ENCODE data around the gene HIGD2B.
A peak's percentile ranks its signal among the peaks of the same experiment; 100 is the strongest.
"Not testable (repeated sequence)": the region's sequence is repeated elsewhere in the genome, so short reads cannot be mapped to it uniquely, and the experiment has no call there.

The HIGD2B gene, protein sequence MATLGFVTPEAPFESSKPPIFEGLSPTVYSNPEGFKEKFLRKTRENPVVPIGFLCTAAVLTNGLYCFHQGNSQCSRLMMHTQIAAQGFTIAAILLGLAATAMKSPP

DNA sequence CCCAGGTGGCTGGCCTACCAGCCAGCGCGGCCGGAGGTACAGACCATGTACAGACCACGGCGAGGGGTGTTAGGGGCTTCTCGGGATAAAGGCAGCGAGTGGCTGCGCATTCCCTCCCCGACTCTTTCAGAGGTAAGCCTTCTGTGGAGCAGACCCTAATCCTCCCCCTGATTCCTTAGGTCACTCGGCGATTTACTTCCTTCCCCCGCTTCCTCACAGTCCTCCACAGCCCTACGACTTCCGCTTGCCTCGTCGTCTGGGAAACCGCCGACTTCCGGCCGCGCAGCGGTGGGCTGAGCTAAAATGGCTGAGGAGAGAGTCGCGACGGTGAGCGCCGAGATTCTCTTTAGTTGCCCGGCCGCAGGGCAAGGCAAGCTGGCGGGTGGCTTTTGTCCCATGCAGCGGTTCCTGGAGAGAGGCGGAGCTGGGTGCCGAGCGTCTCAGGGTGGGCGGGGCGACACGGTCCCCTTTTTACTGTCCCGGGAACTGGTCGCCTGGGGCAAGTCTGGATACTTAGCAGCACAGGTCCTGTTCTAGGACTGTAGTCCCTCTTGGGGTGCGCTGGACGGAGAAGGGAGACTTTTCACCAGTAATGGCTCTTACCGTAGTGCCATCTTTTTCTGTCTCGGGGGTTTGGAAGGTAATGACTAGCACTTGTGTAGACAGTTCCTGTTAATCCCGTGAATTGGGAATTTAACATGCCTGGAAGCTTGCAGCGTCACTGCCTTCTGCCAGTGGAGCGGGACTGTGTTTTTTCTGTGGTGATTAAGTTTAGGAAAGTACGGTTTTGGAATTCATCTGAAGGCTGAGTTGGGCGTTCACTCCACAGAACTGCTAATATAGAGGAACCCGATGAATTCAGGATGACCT, at the start of gene HIGD2B, which contains the start of gene BBS4:
TSS of gene HIGD2B (minus strand) at position 258 of the 870 bp plus-strand sequence. CDS start 9,808 bp downstream, outside the sequence.
TSS of gene BBS4 (plus strand) at position 283 of the 870 bp plus-strand sequence. CDS start at position 304, 21 bp downstream.
- H3K27me3 Mint-ChIP-seq = no peaks in the 10 kb centered on the region

DNA sequence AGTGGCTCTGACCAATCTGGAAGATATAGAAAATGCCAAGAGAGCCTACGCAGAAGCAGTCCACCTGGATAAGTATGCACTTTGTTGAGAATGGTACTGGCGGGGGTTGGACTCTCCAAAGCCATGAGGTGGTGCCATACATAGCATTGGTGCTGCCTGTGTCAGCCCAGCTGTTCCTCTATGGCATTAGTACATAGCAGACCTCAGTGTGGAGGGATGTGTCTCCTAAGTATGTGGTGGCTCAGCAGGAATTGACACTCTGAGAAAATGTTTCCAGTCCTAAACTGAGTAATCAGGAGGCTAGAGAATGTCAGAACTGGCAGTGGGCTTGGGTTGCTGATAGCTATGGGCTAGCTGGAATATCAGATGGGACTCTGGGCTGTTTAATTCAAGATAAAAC, 49.1 kb upstream of the HIGD2B start:
- Mint-ChIP-seq H3K9me3 (no peaks in the 10 kb centered on the region), H3K27ac (ENCODE audit: low read depth) (no peak overlapping the region), H3K27me3 (no peaks in the 10 kb centered on the region), H3K4me1 (peaks cover 29% of the 10 kb centered on the region), H3K4me3 (no peak overlapping the region), H3K36me3 (ENCODE audit: insufficient read depth) (peaks cover 22% of the 10 kb centered on the region)
- ATAC-seq (replicated peaks; ENCODE audit: extremely low read depth, poor library complexity, severe bottlenecking) (no peak), DNase-seq (ENCODE audit: low spot score in 2 of 2) (no peak)

More for the DNA sequence above, at the start of gene HIGD2B, which contains the start of gene BBS4:
- H3K36me3 Mint-ChIP-seq (ENCODE audit: insufficient read depth) = peaks cover 8% of the 10 kb centered on the region
- ATAC-seq (replicated peaks; ENCODE audit: extremely low read depth, poor library complexity, severe bottlenecking) = peak; percentile 97
- no peaks in the 10 kb centered on the region for H3K9me3 Mint-ChIP-seq
- H3K4me3 Mint-ChIP-seq = peak within 1 kb of the TSS; percentile 99
- DNase-seq (ENCODE audit: low spot score in 2 of 2) = peak; percentile 66 to 76
- peaks cover 11% of the 10 kb centered on the region for H3K4me1 Mint-ChIP-seq
- peak within 1 kb of the TSS; percentile 99 for H3K27ac Mint-ChIP-seq (ENCODE audit: low read depth)

DNA sequence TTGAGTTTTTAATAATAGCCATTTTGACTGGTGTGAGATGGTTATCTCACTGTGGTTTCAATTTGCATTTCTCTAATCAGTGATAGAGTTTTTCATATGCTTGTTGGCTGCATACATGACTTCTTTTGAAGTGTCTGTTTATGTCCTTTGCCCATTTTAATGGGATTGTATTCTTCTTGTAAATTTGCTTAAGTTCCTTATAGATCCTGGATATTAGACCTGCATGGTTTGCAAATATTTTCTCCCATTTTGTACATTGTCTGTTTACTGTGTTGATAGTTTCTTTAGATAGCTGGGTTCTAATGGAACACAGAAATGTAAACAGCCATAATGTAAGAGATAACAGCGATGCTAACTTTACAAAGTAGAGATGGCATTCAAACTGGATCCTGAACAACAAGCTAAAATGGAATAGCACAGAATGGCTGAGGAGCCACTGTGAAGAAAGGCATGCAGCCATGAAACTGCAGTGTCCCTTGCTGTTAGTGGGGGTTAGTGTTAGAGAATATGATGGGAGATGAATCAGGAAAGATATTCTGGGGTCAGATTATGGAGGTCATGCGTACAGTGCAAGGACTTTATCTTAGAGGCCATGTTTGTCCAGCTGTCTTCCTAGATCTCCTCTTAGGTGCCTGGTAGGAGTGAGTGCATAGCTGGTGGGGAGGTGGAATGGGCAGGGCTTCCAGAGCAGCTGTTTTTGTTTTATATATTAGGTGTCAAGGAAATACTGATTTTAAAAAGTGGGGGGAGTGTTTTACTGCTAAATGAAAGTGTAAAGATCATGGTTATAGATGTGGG, 48.2 kb upstream of the HIGD2B start:
- no peaks in the 10 kb centered on the region for H3K27me3 Mint-ChIP-seq
- DNase-seq (ENCODE audit: low spot score in 2 of 2) (no peak), ATAC-seq (replicated peaks; ENCODE audit: extremely low read depth, poor library complexity, severe bottlenecking) (no peak)
- H3K9me3 Mint-ChIP-seq = no peaks in the 10 kb centered on the region
- H3K27ac Mint-ChIP-seq (ENCODE audit: low read depth) = peak overlapping the region; percentile 64
- H3K4me3 Mint-ChIP-seq = no peak overlapping the region
- peaks cover 20% of the 10 kb centered on the region for H3K4me1 Mint-ChIP-seq
- peaks cover 19% of the 10 kb centered on the region for H3K36me3 Mint-ChIP-seq (ENCODE audit: insufficient read depth)

DNA sequence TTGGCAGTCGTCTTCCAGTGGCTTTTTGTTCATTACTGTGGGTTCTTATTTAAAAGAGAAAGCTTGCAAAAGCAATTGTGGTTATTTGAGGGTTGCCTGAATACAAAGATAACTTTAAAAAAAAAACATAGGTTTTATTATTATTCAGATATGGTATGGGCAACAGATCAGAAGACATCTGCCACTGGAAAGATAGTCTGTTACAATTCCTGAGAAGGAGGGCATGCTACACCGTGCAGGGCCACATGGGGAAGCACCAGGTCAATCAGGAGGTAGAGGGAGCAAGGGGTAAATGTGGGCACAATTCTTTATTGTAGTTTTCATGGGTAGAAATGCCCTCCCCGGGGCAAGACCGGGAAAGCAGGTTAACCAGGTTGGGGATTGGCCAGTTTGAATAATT, 46.5 kb upstream of the HIGD2B start:
- DNase-seq (ENCODE audit: low spot score in 2 of 2) (no peak), ATAC-seq (replicated peaks; ENCODE audit: extremely low read depth, poor library complexity, severe bottlenecking) (no peak)
- Mint-ChIP-seq H3K27ac (ENCODE audit: low read depth) (no peak overlapping the region), H3K36me3 (ENCODE audit: insufficient read depth) (peaks cover 19% of the 10 kb centered on the region), H3K4me1 (peaks cover 13% of the 10 kb centered on the region), H3K27me3 (no peaks in the 10 kb centered on the region), H3K9me3 (no peaks in the 10 kb centered on the region), H3K4me3 (no peak overlapping the region)

DNA sequence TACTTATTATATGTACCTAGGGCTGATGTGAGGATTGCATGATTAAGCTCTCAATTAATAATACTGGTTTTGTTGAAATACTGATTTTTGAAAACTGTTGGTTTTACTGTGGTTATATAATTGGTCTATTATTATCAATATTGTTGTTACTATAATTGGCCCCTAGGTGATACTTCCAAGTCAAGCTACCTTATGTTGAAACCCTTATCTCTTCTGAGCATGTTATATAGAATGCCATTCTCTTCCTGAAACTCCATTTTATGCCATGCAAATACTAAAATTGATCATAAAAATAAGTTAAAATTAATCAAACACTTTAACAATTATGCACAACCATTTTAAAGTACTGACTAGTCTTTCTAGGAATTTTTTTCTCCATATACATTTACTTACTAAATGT, 46.1 kb upstream of the HIGD2B start:
- Mint-ChIP-seq H3K27me3 (no peaks in the 10 kb centered on the region), H3K4me1 (peaks cover 13% of the 10 kb centered on the region), H3K4me3 (no peak overlapping the region), H3K36me3 (ENCODE audit: insufficient read depth) (peaks cover 19% of the 10 kb centered on the region), H3K27ac (ENCODE audit: low read depth) (no peak overlapping the region), H3K9me3 (no peaks in the 10 kb centered on the region)
- no peak for DNase-seq (ENCODE audit: low spot score in 2 of 2)
- no peak for ATAC-seq (replicated peaks; ENCODE audit: extremely low read depth, poor library complexity, severe bottlenecking)

DNA sequence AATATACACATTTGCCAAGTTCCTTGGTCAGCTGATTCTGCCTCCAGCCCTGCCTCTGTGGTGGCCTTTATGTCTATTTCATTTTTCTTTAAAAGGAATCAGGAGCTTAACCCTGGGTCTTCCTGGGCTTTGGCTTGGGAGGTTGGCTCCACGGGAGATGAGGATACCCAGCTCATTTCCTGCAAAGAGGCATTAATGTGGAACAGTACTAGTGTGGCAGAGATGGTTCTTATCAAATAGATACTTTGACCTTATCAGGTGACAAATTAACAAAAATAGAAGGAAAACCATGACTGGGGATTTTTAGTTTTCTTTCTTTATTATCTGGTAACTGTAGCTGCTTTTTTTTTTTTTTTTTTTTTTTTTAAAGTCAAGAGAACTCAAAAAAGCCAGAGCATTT, 42.8 kb upstream of the HIGD2B start:
- Mint-ChIP-seq H3K27ac (ENCODE audit: low read depth) (no peak overlapping the region), H3K4me3 (no peak overlapping the region), H3K9me3 (no peaks in the 10 kb centered on the region), H3K36me3 (ENCODE audit: insufficient read depth) (peaks cover 15% of the 10 kb centered on the region), H3K27me3 (no peaks in the 10 kb centered on the region), H3K4me1 (peaks cover 6% of the 10 kb centered on the region)
- ATAC-seq (replicated peaks; ENCODE audit: extremely low read depth, poor library complexity, severe bottlenecking) (no peak), DNase-seq (ENCODE audit: low spot score in 2 of 2) (no peak)

DNA sequence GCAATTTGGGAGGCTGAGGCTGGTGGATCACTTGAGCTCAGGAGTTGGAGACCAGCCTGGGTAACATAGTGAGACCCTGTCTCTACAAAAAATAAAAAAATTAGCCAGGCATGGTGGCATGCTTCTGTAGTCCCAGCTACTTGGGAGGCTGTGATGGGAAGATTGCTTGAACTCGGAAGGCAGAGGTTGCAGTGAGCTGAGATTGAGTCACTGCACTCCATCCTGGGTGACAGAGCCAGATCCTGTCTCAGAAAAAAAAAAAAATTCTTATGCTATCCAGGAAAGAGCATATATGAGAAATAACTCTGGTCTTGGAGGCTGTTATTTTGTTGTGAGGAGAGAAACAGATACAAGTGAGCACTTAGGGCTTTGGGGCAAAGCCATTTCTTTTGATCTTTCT, 42.3 kb upstream of the HIGD2B start:
- H3K27ac Mint-ChIP-seq (ENCODE audit: low read depth) = not testable (repeated sequence)

DNA sequence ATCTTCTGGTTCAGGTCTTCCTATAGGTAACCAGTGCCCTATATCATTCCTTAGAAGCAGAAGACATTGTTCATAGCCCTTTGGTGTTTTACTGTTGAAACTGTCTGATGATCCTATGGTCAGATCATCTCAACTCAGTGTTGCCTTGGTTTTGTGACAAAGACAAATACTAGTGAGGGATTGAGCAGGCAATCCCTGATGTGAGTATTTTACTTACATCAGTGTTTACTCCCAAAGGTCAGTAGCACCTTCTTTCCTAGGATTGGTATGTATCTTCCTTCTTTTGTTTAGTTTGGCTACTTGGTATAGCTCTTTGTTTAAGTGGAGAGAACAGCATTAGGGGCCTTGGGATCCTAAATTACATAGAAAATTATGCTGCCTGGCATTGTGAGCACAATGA, 41.2 kb upstream of the HIGD2B start:
- peaks cover 17% of the 10 kb centered on the region for H3K36me3 Mint-ChIP-seq (ENCODE audit: insufficient read depth)
- no peak overlapping the region for H3K4me3 Mint-ChIP-seq
- DNase-seq (ENCODE audit: low spot score in 2 of 2) (no peak), ATAC-seq (replicated peaks; ENCODE audit: extremely low read depth, poor library complexity, severe bottlenecking) (no peak)
- no peaks in the 10 kb centered on the region for H3K4me1 Mint-ChIP-seq
- H3K27ac Mint-ChIP-seq (ENCODE audit: low read depth) = no peak overlapping the region
- no peaks in the 10 kb centered on the region for H3K9me3 Mint-ChIP-seq
- H3K27me3 Mint-ChIP-seq = no peaks in the 10 kb centered on the region

More for the DNA sequence above, 42.3 kb upstream of the HIGD2B start:
- H3K36me3 Mint-ChIP-seq (ENCODE audit: insufficient read depth) = peaks cover 15% of the 10 kb centered on the region
- H3K27me3 Mint-ChIP-seq; H3K4me1 Mint-ChIP-seq; DNase-seq (ENCODE audit: low spot score in 2 of 2); H3K4me3 Mint-ChIP-seq; ATAC-seq (replicated peaks; ENCODE audit: extremely low read depth, poor library complexity, severe bottlenecking); H3K9me3 Mint-ChIP-seq: not testable (repeated sequence)

DNA sequence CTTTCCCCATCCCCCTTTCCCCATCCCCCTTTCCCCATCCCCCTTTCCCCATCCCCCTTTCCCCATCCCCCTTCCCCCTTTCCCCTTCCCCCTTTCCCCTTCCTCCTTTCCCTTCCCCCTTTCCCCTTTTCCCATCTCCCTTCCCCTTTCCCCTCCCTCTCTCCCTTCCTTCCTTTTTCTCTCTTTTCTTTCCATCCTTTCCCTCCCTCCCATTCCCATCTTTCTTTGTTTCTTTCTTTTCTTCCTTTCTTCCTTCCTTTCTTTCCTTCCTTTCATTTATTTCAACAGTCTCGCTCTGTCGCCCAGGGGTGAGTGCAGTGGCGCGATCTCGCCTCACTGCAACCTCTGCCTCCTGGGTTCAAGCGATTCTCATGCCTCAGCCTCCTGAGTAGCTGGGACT, 39.9 kb upstream of the HIGD2B start:
- H3K4me1 Mint-ChIP-seq; ATAC-seq (replicated peaks; ENCODE audit: extremely low read depth, poor library complexity, severe bottlenecking); H3K27me3 Mint-ChIP-seq; DNase-seq (ENCODE audit: low spot score in 2 of 2); H3K9me3 Mint-ChIP-seq; H3K27ac Mint-ChIP-seq (ENCODE audit: low read depth); H3K4me3 Mint-ChIP-seq: not testable (repeated sequence)
- peaks cover 12% of the 10 kb centered on the region for H3K36me3 Mint-ChIP-seq (ENCODE audit: insufficient read depth)

DNA sequence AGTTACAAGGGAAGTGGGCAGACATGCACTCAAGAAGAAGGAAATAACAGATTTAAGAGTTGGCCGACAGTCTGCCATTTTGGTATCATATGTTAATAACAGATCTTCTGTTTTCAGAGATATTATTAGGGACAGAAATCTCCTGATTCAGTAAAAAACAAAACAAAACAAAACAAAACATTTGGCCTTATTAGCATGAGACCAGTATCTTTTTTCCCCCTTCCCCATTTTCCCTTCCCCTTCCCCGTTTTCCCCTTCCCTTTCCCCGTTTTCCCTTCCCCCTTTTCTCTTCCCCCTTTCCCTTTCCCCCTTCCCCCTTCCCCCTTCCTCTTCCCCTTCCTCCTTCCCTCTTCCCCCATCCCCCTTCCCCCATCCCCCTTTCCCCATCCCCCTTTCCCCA, 39.5 kb upstream of the HIGD2B start:
- H3K27ac Mint-ChIP-seq (ENCODE audit: low read depth) = no peak overlapping the region
- peaks cover 10% of the 10 kb centered on the region for H3K36me3 Mint-ChIP-seq (ENCODE audit: insufficient read depth)
- ATAC-seq (replicated peaks; ENCODE audit: extremely low read depth, poor library complexity, severe bottlenecking) (no peak), DNase-seq (ENCODE audit: low spot score in 2 of 2) (no peak)
- no peaks in the 10 kb centered on the region for H3K27me3 Mint-ChIP-seq
- no peaks in the 10 kb centered on the region for H3K4me1 Mint-ChIP-seq
- H3K4me3 Mint-ChIP-seq = no peak overlapping the region
- no peaks in the 10 kb centered on the region for H3K9me3 Mint-ChIP-seq

DNA sequence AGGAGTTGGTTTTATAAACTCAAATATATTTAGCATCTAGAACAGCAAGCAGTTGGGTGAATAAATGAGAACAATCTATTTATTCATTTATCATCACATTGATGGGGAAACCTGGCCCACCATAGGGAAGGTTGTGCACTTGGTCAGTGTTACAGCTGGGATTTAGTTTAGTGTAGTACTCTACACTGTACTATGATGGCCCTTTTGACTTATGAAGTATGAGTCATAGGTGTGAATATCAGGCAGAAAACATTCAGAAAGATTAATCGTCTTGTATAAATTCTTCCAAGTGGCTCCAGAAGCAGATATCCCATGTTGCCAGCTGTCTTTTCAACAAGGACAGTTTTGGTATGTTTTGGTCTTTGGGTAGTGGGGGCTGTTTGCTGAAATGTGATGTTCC, 38.0 kb upstream of the HIGD2B start:
- no peak for DNase-seq (ENCODE audit: low spot score in 2 of 2)
- Mint-ChIP-seq H3K27me3 (no peaks in the 10 kb centered on the region), H3K4me3 (no peak overlapping the region), H3K4me1 (no peaks in the 10 kb centered on the region), H3K36me3 (ENCODE audit: insufficient read depth) (peaks cover 11% of the 10 kb centered on the region), H3K27ac (ENCODE audit: low read depth) (no peak overlapping the region), H3K9me3 (no peaks in the 10 kb centered on the region)
- no peak for ATAC-seq (replicated peaks; ENCODE audit: extremely low read depth, poor library complexity, severe bottlenecking)

DNA sequence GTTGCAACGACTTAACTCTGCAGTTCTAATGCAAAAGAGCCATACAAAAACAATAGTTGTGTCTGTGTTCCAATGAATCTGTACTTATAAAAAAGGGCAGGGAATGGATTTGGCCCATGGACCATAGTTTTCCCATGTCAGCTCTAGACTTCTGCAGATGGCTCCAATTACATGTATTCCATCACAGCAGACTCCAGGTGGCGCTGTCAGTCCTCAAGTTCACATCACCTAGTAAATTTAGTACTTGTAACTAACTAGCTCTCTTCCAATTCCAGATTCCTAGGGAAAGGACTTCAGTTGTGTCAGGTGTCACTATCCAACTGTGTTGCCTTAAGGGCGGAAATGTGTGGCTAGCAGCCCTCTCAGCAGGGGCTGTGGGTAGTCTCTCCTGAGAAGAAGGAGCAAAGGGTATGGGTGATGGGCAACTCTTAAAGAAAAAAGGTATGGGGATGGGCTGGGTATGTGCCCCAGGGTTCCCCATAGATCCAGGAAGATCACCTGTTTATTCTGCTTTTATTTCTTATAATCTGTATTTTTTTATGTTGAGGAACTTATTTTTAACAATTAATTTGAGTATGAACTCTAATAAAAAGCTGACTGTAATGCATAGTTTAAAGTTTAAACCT, 36.2 kb upstream of the HIGD2B start:
- no peak for ATAC-seq (replicated peaks; ENCODE audit: extremely low read depth, poor library complexity, severe bottlenecking)

More for the DNA sequence above, 36.2 kb upstream of the HIGD2B start:
- no peaks in the 10 kb centered on the region for H3K4me1 Mint-ChIP-seq
- no peaks in the 10 kb centered on the region for H3K27me3 Mint-ChIP-seq
- DNase-seq (ENCODE audit: low spot score in 2 of 2) = peak; percentile 38 to 55
- H3K9me3 Mint-ChIP-seq = no peaks in the 10 kb centered on the region
- peaks cover 17% of the 10 kb centered on the region for H3K36me3 Mint-ChIP-seq (ENCODE audit: insufficient read depth)
- H3K4me3 Mint-ChIP-seq = no peak overlapping the region
- H3K27ac Mint-ChIP-seq (ENCODE audit: low read depth) = no peak overlapping the region

All from central memory CD8-positive, alpha-beta T cell (primary cell).